T47D (cell line): Measurements from ENCODE around the gene ARMH3.
A peak's percentile ranks its signal among the peaks of the same experiment; 100 is the strongest.

ENCODE experiments used
- DNase-seq, 2 experiments: peaks; one replicate each; pipeline versions ENCODE4 v3.0.0 to v3.0.0-alpha.2; 2011 to 2012; ENCODE audit warnings: low read depth in 1 of 2, low spot score in 1 of 2
- JUND ChIP-seq: IDR thresholded peaks from 2 replicates; pipeline ENCODE4 v1.6.1; 2012; ENCODE audit warnings: low read depth
- in situ Hi-C: cut with HindIII; loops from 2 replicates; pipeline ENCODE4 v1.10.0; 2016; ENCODE audit warnings: low sequenced_read_pairs, low pct_unique_long_range_greater_than_20kb

The ARMH3 gene

DNA sequence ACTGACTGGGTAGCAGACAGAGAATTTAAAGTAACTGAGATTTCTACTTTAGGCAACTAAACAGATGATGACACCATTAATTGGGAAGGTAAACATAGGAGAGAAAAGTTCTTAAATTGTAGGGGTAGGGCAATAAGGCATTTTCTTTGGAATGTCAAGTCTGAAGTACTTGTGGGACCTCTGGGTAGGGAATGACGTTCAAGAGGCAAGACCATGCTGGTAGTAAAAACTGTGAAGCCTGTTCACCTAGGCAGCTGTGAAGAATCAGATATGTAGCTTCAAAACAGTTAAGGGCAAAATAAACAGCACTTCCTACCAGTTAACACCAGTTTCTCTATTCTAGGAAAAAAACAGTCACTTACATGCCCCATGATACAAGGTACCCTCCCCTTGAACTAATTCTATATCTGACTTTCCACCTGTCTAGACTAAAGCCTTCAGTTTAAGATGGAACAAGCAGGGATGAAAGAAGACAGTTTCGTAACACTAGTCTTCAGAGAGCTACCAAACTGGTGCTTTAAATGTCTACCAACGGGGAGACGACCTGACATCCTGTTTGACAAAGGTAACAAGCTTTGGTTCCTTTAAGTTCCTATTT lies 149.3 kb downstream of the ARMH3 start:
- in situ Hi-C loops = no loop called here
- DNase-seq = no peak
- TF ChIP-seq JUND = no peak

DNA sequence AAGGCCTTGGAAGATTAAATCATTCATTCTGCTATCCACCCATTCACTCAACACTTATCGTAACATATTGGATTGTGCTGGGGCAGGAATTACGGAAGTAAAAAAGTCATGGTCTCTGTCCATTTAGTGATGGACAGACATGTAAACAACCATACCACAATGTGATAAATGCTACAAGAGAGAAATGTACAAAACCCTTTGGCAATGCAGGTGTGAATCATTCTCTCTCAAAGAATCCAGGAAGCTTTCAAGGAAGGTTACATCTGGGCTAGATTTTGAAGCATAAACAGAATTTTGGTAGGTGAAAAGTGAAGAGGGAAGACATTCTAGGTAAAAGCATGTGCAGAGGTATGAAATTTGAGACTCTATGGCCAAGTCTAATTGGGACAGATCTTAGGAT lies 150.7 kb downstream of the ARMH3 start:
- TF ChIP-seq JUND = no peak
- no peak for DNase-seq
- in situ Hi-C loops = no loop called here

DNA sequence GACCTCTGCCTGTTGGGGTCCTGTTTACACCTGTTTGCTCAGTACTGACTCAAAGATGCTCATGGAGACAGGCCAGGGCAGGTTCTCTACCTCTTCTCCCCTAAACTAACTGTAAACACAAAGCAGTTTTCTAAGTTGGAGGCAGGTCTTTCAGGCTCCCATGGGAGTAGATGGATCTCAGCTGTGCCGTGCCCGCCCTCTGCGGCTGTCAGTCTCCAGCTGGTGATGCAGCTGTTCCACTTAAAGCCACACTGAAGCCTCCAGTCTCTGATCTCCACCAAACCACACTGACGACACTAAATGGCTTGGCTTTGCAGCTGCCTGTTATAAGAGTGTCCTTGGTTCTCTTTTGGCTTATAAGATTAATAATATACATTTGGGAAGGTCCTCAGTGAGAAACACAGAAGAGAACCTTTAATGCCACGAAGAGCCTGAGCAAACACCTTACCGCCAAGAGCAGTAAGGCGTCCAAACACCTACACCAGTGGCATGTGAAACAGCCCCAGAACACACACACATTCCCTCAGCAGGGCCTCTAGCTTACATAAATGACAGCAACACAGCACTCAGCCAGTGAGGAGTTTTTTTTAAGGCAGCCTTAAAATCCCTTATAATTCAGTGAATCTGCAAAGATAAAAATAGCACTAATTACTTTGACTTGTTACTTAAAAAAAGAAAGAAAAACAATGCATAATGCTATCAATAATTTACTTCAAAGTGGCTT lies 152.0 kb downstream of the ARMH3 start:
- no peak for TF ChIP-seq JUND
- in situ Hi-C loops = no loop called here
- no peak for DNase-seq

DNA sequence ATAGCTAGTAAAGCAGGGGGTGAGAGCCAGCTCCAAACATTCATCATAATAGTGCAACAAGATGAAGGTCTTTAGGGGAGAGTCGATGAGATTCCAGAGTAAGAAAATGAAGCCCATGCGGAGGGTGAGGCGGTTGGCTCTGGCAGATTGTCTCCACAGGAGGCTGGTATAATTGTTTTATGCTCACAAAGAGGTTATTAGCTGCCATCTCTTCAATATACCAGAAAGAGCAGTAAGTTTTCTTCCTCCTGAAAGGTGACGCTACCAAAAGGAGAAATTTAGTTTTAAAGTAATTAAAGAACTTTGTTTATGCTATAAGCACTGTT lies 153.2 kb downstream of the ARMH3 start:
- DNase-seq = no peak
- in situ Hi-C loops = no loop called here
- no peak for TF ChIP-seq JUND

DNA sequence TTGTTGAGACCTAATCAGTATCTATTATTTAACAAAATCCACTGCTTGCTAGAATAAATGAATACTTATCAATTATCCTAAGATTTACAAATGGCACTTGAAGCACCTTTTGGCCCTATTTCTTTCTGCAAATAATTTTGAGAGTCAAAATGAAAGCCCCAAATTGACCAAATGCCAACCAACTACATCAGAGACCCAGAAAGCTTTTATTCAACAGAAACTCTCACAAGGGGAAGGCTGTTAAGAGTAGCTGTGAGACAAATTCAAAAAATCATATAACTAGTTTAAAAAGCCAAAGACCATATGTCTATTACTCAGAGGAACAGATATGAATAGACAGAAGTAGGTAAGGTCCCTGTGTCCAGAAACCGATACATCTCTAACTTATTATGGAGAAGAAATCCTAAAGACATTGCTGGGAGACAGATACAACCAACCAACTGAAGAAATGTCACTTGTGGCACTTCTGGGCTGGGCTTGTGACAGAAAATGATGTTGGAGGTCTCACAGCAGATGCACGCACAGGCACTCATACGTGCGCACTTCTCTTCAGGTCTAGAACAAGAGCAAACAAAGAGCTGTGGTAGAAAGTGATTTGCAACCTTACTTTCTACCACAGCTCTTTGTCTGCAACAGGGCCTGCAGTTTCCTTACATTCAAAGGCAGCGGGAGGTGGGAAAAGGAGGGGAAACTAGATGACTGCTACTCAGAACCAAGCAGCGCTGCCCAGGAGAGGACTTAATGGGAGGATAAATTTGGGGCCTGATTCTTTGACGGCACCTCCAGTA lies 153.7 kb downstream of the ARMH3 start:
- DNase-seq = no peak
- no peak for TF ChIP-seq JUND
- in situ Hi-C loops = no loop called here

DNA sequence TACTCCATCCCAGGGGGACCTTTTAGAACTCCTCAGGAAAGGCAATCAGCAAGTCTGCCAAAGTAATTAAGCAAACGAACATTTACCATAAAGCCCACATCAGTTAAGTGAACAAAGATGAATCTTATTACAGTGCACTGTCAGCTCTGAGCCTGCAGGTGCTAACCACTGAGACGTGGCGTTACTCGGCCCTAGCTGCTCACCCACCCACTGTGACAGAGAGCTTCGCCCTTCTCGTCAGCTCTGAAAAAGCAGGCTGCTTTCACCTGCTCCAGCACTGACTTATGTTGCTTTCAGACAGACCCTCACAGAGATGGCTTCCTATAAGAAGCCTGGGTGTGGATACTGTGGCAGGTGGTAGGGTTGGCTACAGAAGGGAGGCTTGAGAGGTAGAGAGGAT lies 154.6 kb downstream of the ARMH3 start:
- no peak for TF ChIP-seq JUND
- no peak for DNase-seq
- in situ Hi-C loops = no loop called here

DNA sequence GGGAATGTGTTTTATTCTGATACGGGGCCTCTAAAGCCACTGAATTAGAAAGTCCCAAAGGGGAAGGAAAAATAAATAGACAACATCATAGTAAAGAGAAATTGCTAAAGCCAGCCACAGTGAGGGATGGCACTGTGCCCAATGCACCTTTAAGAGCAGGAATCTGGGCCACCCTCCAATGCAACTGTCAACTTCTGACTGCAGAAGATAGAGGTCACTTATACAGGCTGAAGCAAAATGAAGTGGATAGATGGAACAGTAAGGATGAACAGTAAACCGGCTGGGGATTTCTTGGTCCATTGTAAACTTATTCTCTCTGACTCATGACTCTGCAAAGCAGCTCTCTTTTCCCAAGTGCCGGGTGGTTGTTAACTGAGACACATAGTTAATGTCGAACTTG lies 158.3 kb downstream of the ARMH3 start:
- DNase-seq = peak; percentile 26 to 45
- in situ Hi-C loops = no loop called here
- TF ChIP-seq JUND = no peak

DNA sequence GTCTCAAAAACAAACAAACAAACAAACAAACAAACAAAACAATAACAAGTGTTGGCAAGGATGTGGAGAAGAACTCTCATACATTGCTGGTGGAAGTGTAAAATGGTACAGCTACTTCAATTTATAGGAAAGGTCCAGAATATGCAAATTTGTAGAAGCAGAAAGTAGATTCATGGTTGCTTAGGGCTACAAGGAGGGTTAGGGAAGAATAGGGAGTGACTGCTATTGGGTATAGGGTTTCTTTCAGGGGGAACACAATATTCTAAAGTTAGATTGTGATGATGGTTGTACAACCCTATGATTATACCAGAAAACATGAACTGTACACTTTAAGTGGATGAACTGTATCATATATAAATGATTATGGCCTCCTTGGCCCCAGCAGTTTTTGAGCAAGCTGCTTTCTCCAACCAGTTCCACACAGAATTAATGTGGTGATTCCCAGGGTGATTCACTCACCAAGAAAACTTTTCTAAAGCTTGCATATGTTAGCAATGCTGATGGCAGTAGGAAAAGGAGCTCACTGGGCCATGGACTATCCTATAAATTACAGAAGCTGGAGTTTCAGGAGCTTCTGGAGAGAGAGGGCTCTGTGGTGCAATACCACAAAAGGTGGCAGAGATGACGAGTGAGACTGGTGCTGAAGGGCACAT lies 159.6 kb downstream of the ARMH3 start:
- DNase-seq = no peak
- TF ChIP-seq JUND = no peak
- in situ Hi-C loops = no loop called here

DNA sequence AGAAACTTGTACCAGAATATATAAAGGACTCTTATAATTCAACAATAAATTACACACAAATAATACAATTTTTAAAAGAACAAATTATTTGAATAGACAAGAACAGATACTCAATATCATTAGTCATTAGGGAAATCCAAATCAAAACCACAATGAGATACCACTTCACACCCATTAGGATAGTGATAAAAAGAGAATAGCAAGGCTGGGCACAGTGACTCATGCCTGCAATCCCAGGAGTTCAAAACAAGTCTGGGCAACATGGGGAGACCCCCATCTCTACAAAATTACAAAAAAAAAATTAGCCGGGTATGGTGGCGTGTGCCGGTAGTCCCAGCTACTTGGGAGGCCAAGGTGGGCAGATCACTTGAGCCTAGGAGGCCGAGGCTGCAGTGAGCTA lies 160.2 kb downstream of the ARMH3 start:
- in situ Hi-C loops = no loop called here
- DNase-seq = no peak
- TF ChIP-seq JUND = no peak

DNA sequence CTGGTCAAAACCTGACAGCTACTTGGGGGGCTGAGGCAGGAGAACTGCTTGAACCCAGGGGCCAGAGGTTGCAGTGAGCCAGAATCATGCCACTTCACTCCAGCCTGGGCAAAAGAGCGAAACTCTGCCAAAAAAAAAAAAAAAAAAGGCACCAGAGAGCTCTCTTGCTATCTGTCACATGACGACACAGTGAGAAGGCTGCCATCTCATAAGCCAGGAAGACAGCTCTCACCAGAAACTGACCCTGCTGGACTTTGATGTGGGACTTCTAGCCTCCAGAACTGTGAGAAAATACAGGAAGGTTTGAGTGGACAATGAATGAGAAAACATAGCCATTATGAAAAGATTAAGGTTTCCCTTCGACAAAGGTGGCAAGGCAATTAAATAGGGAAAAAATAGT lies 161.2 kb downstream of the ARMH3 start:
- DNase-seq = no peak
- no peak for TF ChIP-seq JUND
- in situ Hi-C loops = no loop called here

DNA sequence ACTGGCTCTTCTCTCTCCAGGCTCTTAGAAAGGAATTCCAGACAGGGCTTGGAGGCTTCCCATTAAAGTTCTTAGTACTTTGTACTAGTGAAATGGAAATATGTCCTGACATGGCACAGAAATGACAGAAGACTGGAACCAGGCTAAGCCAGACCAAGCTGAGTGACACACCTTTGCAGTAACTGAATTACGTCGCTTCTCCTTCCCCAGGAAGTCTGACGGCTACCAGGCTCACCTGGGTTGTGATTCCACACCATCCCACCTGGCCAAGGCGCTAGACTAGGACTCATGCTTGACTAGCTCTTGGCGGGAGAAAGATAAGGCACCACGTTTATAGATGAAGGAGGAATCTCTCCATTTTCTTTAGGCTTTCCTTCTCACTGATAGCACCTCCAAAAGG lies 161.7 kb downstream of the ARMH3 start:
- no peak for TF ChIP-seq JUND
- peak in 1 of 2 experiments; percentile 7 for DNase-seq
- in situ Hi-C loops = no loop called here

DNA sequence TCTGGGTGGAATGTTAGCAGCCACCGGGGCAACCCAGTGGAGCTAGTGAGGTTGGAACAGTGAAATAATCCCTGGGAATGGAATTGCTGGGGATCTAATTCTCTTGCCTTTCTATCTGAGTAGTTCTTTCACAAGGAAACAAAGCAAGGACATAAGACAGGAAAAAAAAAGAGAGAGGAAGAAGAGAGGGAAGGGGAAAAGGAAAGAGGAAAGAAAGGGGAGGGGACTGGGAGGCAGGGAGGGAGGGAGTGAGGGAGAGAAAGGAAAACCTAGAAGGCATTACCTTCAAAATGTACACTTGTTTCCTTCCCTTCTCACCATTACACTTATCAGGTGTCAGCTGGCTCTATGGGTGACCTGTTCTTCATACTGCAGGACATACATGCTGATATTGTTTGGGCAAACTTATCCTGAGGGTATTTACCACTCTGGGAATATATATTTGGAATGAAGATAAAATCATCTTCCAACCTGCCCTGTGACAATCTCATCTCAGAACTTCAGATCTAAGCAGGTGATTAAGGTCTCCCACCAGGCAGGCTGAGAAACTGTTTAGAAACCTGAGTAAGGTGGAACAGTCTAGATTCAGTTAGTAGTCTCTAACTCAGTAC lies 162.4 kb downstream of the ARMH3 start:
- in situ Hi-C loops = no loop called here
- no peak for TF ChIP-seq JUND
- peak in 1 of 2 experiments; percentile 48 for DNase-seq
